Parathyroid adenoma (tissue), 2 donors: ENCODE measurements around the gene SLC9A8.
A peak's percentile ranks its signal among the peaks of the same experiment; 100 is the strongest.

Experiments used
- H2AFZ ChIP-seq: fragments of 300-600 bp; sonication (generic); one replicate; pipeline ENCODE4 v1.7.0; 2017; ENCODE audit warnings: antibody characterized with exemption, mild to moderate bottlenecking
- H3K27ac ChIP-seq: fragments of 300-600 bp; sonication (generic); one replicate; pipeline ENCODE4 v1.7.0; 2017
- H3K27me3 ChIP-seq: fragments of 300-600 bp; sonication (generic); one replicate; pipeline ENCODE4 v1.7.0; 2017; ENCODE audit warnings: low read length; ENCODE audit not compliant: control insufficient read depth, insufficient read depth
- H3K36me3 ChIP-seq: fragments of 300-600 bp; sonication (generic); one replicate; pipeline ENCODE4 v1.7.0; 2017; ENCODE audit warnings: low read length; ENCODE audit not compliant: control insufficient read depth, insufficient read depth
- H3K4me1 ChIP-seq: fragments of 300-600 bp; sonication (generic); one replicate; pipeline ENCODE4 v1.7.0; 2017; ENCODE audit warnings: control low read depth
- H3K4me2 ChIP-seq: fragments of 300-600 bp; sonication (generic); one replicate; pipeline ENCODE4 v1.7.0; 2017; ENCODE audit warnings: low read length
- H3K4me3 ChIP-seq: fragments of 300-600 bp; sonication (generic); one replicate; pipeline ENCODE4 v1.7.0; 2017; ENCODE audit warnings: low read depth, low read length
- H3K79me2 ChIP-seq: fragments of 300-600 bp; sonication (generic); one replicate; pipeline ENCODE4 v1.7.0; 2017; ENCODE audit warnings: control low read depth
- H3K9ac ChIP-seq: fragments of 300-600 bp; sonication (generic); one replicate; pipeline ENCODE4 v1.7.0; 2017; ENCODE audit warnings: mild to moderate bottlenecking
- H3K9me3 ChIP-seq: fragments of 300-600 bp; sonication (generic); one replicate; pipeline ENCODE4 v1.7.0; 2017; ENCODE audit warnings: low read length; ENCODE audit not compliant: control insufficient read depth
- TF ChIP-seq, protein P1 (sequence below): fragments of 300-600 bp; sonication (generic); IDR thresholded peaks from one replicate; pipeline ENCODE4 v1.7.0; 2017; ENCODE audit warnings: antibody characterized with exemption, mild to moderate bottlenecking
- donor health status: primary hyperparathyroidism.

The SLC9A8 gene

GRCh38 chr20:49936153-49937026 lies 123.8 kb downstream of the SLC9A8 start, which contains the start of gene RNF114:
TSS of gene RNF114 (plus strand) at chr20:49936397. CDS start at chr20:49936413, 16 bp downstream.
- TF ChIP-seq, protein P1, sequence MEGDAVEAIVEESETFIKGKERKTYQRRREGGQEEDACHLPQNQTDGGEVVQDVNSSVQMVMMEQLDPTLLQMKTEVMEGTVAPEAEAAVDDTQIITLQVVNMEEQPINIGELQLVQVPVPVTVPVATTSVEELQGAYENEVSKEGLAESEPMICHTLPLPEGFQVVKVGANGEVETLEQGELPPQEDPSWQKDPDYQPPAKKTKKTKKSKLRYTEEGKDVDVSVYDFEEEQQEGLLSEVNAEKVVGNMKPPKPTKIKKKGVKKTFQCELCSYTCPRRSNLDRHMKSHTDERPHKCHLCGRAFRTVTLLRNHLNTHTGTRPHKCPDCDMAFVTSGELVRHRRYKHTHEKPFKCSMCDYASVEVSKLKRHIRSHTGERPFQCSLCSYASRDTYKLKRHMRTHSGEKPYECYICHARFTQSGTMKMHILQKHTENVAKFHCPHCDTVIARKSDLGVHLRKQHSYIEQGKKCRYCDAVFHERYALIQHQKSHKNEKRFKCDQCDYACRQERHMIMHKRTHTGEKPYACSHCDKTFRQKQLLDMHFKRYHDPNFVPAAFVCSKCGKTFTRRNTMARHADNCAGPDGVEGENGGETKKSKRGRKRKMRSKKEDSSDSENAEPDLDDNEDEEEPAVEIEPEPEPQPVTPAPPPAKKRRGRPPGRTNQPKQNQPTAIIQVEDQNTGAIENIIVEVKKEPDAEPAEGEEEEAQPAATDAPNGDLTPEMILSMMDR = no peak
- Histone ChIP-seq H3K9ac (peak within 1 kb of the TSS; percentile 54), H3K9me3 (no peaks in the 10 kb centered on the region), H3K79me2 (peaks cover 38% of the 10 kb centered on the region), H3K27me3 (no peaks in the 10 kb centered on the region), H3K27ac (peak within 1 kb of the TSS; percentile 70), H3K4me2 (peak within 1 kb of the TSS; percentile 95), H2AFZ (peak within 1 kb of the TSS; percentile 87), H3K4me1 (peaks cover 19% of the 10 kb centered on the region), H3K4me3 (peak within 1 kb of the TSS; percentile 89), H3K36me3 (no peaks in the 10 kb centered on the region)

DNA sequence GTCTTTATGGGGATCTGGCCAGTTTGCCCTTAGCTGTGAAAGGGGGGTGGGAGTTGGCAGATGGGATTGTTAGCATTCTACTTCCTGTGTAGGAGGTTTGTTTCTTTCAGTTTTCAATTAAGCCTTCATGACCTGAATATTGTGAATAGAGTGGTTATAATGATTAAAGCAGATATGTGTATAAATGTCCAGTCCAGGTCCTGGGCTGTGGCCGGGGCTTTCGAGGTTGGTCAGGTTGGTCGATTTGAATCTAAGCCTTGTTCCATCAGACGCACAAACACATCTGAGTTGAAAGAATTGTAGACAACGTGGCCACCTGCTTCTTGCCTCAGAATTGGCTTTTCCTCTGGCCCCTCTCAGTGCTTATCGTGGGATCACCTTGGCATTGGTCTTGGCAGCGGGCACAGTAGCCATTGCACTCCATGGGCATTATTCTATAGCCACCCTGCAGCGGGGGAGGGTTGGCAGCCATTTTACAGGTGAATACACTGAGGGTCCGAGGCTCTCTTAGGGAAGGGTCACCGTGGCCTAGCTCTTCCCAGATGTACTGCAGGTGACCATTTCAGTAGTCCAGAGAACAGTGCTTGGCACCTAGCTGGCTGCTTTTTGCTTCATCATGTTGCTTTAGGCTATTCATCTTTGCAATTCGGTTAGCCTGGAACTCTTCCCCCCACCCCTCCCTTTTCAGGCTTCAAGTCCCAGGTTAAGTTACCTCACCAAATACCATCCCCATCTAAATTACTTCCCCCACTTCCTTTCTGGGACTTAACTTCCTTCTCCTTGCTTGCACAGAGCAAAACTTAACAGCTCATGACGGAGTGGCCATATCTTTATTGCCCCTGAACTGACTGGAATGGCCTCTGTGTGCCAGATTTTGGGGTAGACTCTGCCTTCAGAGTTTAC lies 124.7 kb downstream of the SLC9A8 start:
- Histone ChIP-seq H3K4me1 (peaks cover 19% of the 10 kb centered on the region), H3K36me3 (no peaks in the 10 kb centered on the region), H3K79me2 (peaks cover 38% of the 10 kb centered on the region)

DNA sequence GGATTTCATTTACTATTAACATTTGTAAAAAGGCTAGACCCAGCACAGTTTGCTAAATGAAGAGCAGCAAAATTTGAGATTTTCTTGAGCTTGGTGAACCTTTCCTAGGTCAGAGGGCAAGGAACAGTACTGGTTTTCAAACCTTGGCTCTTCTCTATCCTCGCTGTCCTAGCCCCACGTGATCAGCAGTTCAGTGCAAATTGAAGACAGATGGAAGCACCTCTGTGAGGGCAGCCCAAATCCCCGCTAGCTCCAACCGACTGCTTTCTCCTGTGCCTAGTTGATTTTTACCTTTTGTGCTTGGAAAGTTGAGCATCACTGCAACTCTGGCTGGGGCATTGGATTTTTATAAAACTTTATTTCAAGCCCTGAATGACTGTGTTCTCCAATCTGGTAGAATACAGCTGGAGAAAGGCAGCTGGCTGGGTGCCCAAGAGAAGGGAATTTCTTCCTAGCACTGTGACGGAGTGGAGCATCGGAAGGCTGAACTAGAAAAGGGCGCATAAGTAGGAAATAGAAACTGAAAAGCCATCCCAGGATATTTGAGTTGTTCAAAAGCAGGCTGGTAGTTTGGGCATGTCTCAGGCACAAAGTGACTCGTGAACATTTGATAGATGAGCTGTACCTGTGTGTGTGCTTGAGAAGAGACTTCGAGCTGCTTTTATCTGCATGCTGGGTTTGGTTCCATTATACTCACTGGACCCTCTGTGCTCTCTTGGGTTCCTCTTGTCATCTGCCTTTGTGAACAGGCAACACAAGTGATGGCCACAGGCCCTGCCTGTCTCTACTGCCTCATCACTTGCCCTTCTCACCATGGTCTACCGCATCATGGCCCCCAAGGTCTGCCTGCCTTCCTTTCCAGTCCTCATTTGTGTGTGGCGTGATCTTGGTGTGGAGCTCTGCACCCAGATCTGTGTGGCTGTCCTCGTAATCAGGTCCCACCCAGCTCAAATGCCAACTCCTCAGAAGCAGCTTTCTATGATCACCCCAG lies 125.8 kb downstream of the SLC9A8 start:
- peaks cover 19% of the 10 kb centered on the region for H3K4me1 ChIP-seq
- no peak overlapping the region for H3K4me3 ChIP-seq
- no peak overlapping the region for H3K9ac ChIP-seq
- peak overlapping the region; percentile 48 for H3K27ac ChIP-seq
- no peak overlapping the region for H2AFZ ChIP-seq
- H3K9me3 ChIP-seq = no peaks in the 10 kb centered on the region
- no peaks in the 10 kb centered on the region for H3K27me3 ChIP-seq
- TF ChIP-seq, protein P1 = no peak
- H3K79me2 ChIP-seq = peaks cover 44% of the 10 kb centered on the region
- peak overlapping the region; percentile 23 for H3K4me2 ChIP-seq
- no peaks in the 10 kb centered on the region for H3K36me3 ChIP-seq

More for the DNA sequence above, 124.7 kb downstream of the SLC9A8 start:
- H3K4me3 ChIP-seq = peak overlapping the region; percentile 89
- TF ChIP-seq, protein P1 = no peak
- H3K4me2 ChIP-seq = peak overlapping the region; percentile 95
- H3K27ac ChIP-seq = peak overlapping the region; percentile 70
- H3K9me3 ChIP-seq = no peaks in the 10 kb centered on the region
- peak overlapping the region; percentile 87 for H2AFZ ChIP-seq
- peak overlapping the region; percentile 54 for H3K9ac ChIP-seq
- H3K27me3 ChIP-seq = no peaks in the 10 kb centered on the region

GRCh38 chr20:49941456-49941855 lies 128.8 kb downstream of the SLC9A8 start:
- H3K4me3 ChIP-seq = no peak overlapping the region
- no peaks in the 10 kb centered on the region for H3K9me3 ChIP-seq
- no peaks in the 10 kb centered on the region for H3K36me3 ChIP-seq
- no peak overlapping the region for H2AFZ ChIP-seq
- TF ChIP-seq, protein P1 = no peak
- no peaks in the 10 kb centered on the region for H3K27me3 ChIP-seq
- H3K27ac ChIP-seq = no peak overlapping the region
- H3K4me2 ChIP-seq = no peak overlapping the region
- peaks cover 19% of the 10 kb centered on the region for H3K4me1 ChIP-seq
- H3K9ac ChIP-seq = no peak overlapping the region
- peaks cover 42% of the 10 kb centered on the region for H3K79me2 ChIP-seq
